ENCODE results near the gene POMC.

GRCh38 chr2:25213229-25213628 is 44.8 kb upstream of the POMC start:
- TF ChIP-seq POLR2AphosphoS5 (IDR thresholded peaks at IDR 0.05) (no peak), CTCF (IDR thresholded peaks at IDR 0.05; ENCODE audit: poor library complexity, severe bottlenecking) (no peak)

All from neural cell (in vitro differentiated cells).